Activated CD8-positive, alpha-beta memory T cell treated with anti-CD3 and anti-CD28 coated beads, Interleukin-2, amount 10 ng/mL, durations not matched to agents 7 days and 5 days (primary cell): ENCODE results near the gene PADI1. TPM values are rescaled to one million over a fixed set of nuclear protein-coding genes. Genes with fewer than 3 reads are reported as not detected.

Source experiments
- ATAC-seq: fragments of 150-1000 bp; cut with Tn5 transposase; one replicate; pipeline ENCODE4 v1.10.0; 2021; ENCODE audit warnings: moderate library complexity
- CTCF ChIA-PET: fragments of 350-600 bp; sonication (Branson Sonifier 250); formaldehyde crosslinking; loops from one replicate; lab custom pipeline; 2021; ENCODE audit warnings: antibody characterized with exemption; lab: Charles Lee
- DNase-seq: peaks from one replicate; pipeline ENCODE4 v3.0.0-alpha.2; 2020
- H3K27ac Mint-ChIP-seq: one replicate; pipeline ENCODE4 v1.8.0; 2021; ENCODE audit warnings: mild to moderate bottlenecking, mixed read lengths
- H3K27me3 Mint-ChIP-seq: one replicate; pipeline ENCODE4 v1.8.0; 2021; ENCODE audit warnings: mixed read lengths
- H3K36me3 Mint-ChIP-seq: one replicate; pipeline ENCODE4 v1.8.0; 2021; ENCODE audit warnings: mild to moderate bottlenecking, mixed read lengths
- H3K4me1 Mint-ChIP-seq: one replicate; pipeline ENCODE4 v1.8.0; 2021; ENCODE audit warnings: mixed read lengths
- H3K4me3 Mint-ChIP-seq: one replicate; pipeline ENCODE4 v1.8.0; 2021; ENCODE audit warnings: mild to moderate bottlenecking, moderate library complexity, mixed read lengths
- H3K9me3 Mint-ChIP-seq: one replicate; pipeline ENCODE4 v1.8.0; 2022; ENCODE audit warnings: low read depth, mixed read lengths
- total RNA-seq, 2 experiments: library from RNA; stranded (reverse); gene quantifications; one replicate each; pipeline ENCODE4 v1.2.3, GENCODE V29; 2021

PADI1 gene
- total RNA-seq, 2 experiments from 2014 or later, result not detected

DNA sequence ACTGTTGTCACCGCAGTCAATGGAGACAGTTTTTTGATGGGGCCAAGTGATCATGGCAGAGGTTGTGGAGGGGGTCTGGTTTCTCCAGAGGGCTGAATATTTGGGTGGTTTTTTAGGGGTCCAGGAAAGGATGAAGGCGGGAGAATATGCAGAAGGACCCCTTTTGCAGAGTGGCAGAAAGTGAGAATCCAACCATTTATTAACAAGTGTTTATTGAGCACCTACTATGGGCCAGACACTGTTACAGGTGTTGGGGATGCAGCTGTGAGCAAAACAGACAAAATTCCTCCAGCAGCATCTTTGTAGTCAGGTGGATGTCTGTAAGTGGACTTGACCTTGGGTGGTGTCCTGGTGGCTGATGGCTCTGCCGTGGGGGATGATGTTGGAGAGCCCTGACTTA, 15.4 kb downstream of the PADI1 start:
- DNase-seq (no peak), ATAC-seq (no peak)
- peaks cover 18% of the 10 kb centered on the region for H3K27me3 Mint-ChIP-seq
- CTCF ChIA-PET, result no interaction called here
- no peak overlapping the region for H3K27ac Mint-ChIP-seq
- H3K4me1 Mint-ChIP-seq, result peaks cover under 1% of the 10 kb centered on the region
- H3K4me3 Mint-ChIP-seq, result no peak overlapping the region
- H3K9me3 Mint-ChIP-seq, result no peaks in the 10 kb centered on the region
- no peaks in the 10 kb centered on the region for H3K36me3 Mint-ChIP-seq

DNA sequence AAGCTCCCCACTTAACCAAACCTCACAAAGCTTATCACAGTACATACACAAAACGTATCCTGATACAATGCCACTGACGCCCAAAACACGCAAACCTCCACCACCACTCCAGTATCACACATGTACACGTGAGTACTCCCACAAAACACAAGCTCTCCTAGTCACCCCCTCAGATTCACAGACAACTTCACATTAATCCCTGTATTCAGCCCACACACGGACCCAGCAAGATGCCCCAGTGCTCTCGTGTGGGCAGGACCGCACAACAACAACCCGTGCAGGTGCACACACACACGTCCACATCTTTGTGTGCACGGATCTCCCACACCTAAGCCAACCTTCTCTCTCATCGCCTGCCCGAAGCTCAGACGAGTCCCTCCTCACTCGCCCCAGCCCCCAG, 17.6 kb downstream of the PADI1 start:
- Mint-ChIP-seq H3K27me3 (peaks cover 5% of the 10 kb centered on the region), H3K4me3 (no peak overlapping the region), H3K4me1 (no peaks in the 10 kb centered on the region), H3K27ac (no peak overlapping the region), H3K36me3 (no peaks in the 10 kb centered on the region), H3K9me3 (no peaks in the 10 kb centered on the region)
- ATAC-seq (no peak), DNase-seq (no peak)
- CTCF ChIA-PET, result interaction anchor here (1.8 to 2.2 kb wide), 2 partner anchors 14 to 97 kb away, joined by 5 to 7 read pairs; no protein-coding TSS in a partner anchor

DNA sequence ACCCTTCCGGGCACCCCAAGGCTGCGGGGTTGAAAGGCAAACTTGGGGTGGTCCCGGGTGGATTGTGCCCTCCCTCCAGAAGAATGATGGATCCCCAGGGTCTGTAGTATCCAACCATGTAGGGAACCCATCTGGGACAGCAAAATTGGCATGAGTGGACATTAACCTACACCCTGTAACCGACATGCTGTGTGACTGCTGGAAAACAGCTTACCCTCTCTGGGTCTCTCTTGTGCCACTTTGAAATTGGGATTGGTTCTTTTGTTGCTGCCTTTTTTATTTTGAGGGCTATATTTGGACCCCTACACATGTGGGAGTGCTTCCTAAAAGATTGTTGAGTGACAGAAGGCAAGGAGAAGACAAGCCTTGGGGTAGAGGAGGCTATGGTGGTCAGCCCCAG, 19.5 kb downstream of the PADI1 start:
- peaks cover 3% of the 10 kb centered on the region for H3K27me3 Mint-ChIP-seq
- H3K36me3 Mint-ChIP-seq, result no peaks in the 10 kb centered on the region
- CTCF ChIA-PET, result interaction anchor here (1.0 to 1.8 kb wide), 2 partner anchors 98 to 99 kb away, joined by 4 to 5 read pairs; no protein-coding TSS in a partner anchor
- no peak for ATAC-seq
- H3K27ac Mint-ChIP-seq, result no peak overlapping the region
- no peaks in the 10 kb centered on the region for H3K4me1 Mint-ChIP-seq
- no peak overlapping the region for H3K4me3 Mint-ChIP-seq
- no peaks in the 10 kb centered on the region for H3K9me3 Mint-ChIP-seq
- DNase-seq, result no peak

DNA sequence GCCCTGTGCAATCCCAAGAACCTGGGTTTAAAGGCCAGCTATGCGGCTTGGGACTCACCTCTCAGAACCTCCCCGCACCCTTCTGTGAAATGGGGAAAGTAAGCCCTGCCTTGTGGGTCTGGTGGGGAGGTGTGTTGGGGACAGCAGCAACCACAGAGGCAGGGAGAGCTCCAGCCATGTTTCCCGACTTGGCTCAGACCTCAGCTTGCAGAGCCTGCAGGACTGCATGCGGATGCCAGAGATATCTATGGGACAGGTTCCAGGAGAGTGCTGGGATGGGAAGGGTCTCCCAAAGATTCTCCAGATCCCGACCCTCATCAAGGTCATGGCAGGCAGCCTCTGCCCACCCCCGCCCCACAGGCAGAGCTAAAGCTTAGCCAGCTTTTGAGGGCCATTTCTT, 20.2 kb downstream of the PADI1 start:
- CTCF ChIA-PET, result interaction anchor here (0.8 to 1.0 kb wide), 2 partner anchors 12 to 99 kb away, joined by 3 to 4 read pairs; no protein-coding TSS in a partner anchor
- H3K27me3 Mint-ChIP-seq, result peaks cover 3% of the 10 kb centered on the region

DNA sequence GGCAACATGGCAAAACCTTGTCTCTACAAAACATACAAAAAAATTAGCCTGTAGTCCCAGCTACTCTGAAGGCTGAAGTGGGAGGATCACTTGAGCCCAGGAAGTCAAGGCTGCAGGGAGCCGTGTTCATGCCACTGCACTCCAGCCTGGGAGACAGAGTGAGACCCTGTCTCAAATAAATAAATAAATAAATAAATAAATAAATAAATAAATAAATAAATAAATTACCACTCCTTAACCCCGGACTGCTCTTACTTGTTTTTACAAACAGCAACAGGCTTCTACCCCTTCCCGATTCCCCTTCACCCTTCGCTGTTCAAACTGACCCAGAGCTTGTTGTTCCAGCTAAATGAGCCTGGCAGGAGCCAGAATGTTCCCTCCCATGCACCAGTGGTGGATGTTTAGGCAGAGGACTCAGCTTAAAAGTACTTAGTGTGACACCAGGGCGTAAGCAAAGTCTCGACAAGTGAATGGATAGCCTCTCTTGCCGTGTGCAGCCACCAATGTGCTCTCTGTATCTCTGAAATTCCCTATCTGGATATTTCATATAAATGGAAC, 22.5 kb downstream of the PADI1 start:
- Mint-ChIP-seq H3K27ac (no peak overlapping the region), H3K4me3 (no peak overlapping the region), H3K27me3 (peaks cover 6% of the 10 kb centered on the region), H3K9me3 (no peaks in the 10 kb centered on the region), H3K4me1 (no peaks in the 10 kb centered on the region), H3K36me3 (no peaks in the 10 kb centered on the region)
- ATAC-seq (no peak), DNase-seq (no peak)
- CTCF ChIA-PET, result interaction anchor here (1.3 to 2.2 kb wide), 2 partner anchors 14 to 102 kb away, joined by 4 to 6 read pairs; no protein-coding TSS in a partner anchor

More for the DNA sequence above, 20.2 kb downstream of the PADI1 start:
- Mint-ChIP-seq H3K4me1 (no peaks in the 10 kb centered on the region), H3K4me3 (no peak overlapping the region), H3K36me3 (no peaks in the 10 kb centered on the region), H3K27ac (no peak overlapping the region), H3K9me3 (no peaks in the 10 kb centered on the region)
- ATAC-seq, result no peak
- DNase-seq, result no peak

DNA sequence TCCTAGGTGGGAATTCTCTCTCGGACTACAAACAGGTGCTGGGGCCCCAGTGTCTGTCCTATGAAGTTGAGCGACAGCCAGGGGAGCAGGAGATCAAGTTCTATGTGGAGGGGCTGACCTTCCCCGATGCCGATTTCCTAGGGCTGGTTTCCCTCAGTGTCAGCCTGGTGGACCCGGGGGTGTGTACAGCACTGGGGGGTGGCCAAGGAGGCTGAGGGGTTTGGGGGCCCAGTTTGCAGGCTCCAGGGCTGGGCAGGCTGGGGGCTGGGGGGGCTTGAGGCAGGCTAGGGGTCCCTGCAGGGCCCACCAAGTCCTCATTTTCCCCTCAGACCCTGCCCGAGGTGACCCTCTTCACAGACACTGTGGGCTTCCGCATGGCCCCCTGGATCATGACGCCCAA, 23.7 kb downstream of the PADI1 start:
- no peak for ATAC-seq
- Mint-ChIP-seq H3K27ac (no peak overlapping the region), H3K4me3 (no peak overlapping the region), H3K9me3 (no peaks in the 10 kb centered on the region), H3K36me3 (no peaks in the 10 kb centered on the region), H3K4me1 (peaks cover 2% of the 10 kb centered on the region), H3K27me3 (peaks cover 9% of the 10 kb centered on the region)
- no peak for DNase-seq
- CTCF ChIA-PET, result interaction anchor here (2.2 kb wide), 1 partner anchor 103 kb away, joined by 6 read pairs; no protein-coding TSS in a partner anchor

DNA sequence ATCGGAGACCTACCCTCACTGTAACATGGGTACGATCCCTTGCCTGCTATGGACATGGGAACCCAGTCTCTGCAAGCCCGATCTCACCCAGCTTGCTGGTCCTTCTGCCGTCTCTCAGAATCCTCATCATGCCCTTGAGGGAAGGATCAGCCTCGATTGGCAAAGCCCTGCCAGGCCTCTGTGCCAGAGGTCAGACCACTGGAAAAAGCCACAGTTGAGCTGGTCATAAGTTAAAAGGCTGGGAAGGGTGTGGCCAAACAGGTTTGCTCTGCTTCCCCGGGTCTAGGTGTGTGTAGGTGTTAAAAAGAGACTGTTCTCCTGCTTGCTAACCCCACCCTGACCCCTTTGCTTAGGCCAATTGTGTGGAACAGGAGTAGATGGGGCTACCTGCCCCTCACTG, 24.5 kb downstream of the PADI1 start:
- CTCF ChIA-PET, result interaction anchor here (2.2 kb wide), 1 partner anchor 104 kb away, joined by 6 read pairs; no protein-coding TSS in a partner anchor
- Mint-ChIP-seq H3K36me3 (no peaks in the 10 kb centered on the region), H3K4me1 (peaks cover 4% of the 10 kb centered on the region), H3K9me3 (no peaks in the 10 kb centered on the region), H3K27me3 (peaks cover 10% of the 10 kb centered on the region), H3K27ac (no peak overlapping the region), H3K4me3 (no peak overlapping the region)
- ATAC-seq (no peak), DNase-seq (no peak)

DNA sequence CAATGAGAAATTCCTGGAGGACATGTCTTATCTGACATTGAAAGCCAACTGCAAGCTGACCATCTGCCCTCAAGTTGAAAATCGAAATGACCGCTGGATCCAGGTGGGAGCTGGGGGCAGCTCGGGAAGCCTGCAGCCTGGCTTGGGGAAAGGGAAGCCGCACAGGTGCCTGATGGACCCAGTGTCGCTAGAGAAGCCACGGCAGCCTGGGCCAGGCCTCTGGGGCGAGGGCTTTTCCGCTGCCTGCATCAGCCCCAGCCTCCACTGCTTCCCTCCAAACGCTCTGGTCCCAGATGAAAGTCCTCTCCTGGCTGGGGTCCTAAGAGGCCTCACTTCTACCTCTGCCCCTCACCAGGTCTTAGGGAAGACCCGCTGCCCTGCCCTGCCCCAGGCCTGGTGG, 25.2 kb downstream of the PADI1 start:
- H3K4me3 Mint-ChIP-seq, result no peak overlapping the region
- H3K27ac Mint-ChIP-seq, result no peak overlapping the region
- no peak for ATAC-seq
- DNase-seq, result no peak
- peaks cover 11% of the 10 kb centered on the region for H3K27me3 Mint-ChIP-seq
- H3K4me1 Mint-ChIP-seq, result peaks cover 4% of the 10 kb centered on the region
- no peaks in the 10 kb centered on the region for H3K9me3 Mint-ChIP-seq
- no peaks in the 10 kb centered on the region for H3K36me3 Mint-ChIP-seq
- CTCF ChIA-PET, result no interaction called here

DNA sequence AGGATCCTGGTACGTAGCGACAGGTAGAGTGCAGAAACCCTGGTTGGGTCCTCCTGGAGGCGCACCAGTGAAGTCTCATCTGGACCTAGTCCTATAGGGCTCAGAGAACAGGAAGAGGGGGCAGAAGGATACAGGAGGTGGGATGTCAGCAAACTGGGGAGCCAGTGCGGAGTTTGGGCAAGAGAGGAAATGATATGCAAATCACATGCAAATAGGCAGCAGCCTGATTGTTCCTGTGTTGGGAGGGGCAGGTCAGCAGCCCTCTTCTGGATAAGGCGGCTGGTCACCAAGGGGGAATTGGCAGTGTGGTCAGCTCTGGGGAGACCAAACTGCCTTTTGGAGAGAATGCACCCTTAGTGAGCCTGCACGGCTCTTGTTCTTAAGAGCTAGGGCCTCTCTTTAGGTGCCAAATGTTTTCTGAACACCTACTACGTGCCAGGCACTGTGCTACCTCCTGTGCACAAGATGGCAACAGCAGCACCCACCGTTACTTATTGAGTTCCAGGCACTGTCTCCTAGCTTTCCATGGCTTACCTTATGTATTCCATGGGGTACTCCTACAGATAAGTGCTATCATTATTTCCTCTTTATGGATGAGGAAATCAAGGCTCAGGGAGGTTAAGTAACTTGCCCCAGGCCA, 25.9 kb downstream of the PADI1 start:
- no peaks in the 10 kb centered on the region for H3K36me3 Mint-ChIP-seq
- CTCF ChIA-PET, result no interaction called here
- no peak overlapping the region for H3K4me3 Mint-ChIP-seq
- DNase-seq (no peak), ATAC-seq (no peak)
- H3K27me3 Mint-ChIP-seq, result peaks cover 11% of the 10 kb centered on the region
- peaks cover 4% of the 10 kb centered on the region for H3K4me1 Mint-ChIP-seq
- no peak overlapping the region for H3K27ac Mint-ChIP-seq
- H3K9me3 Mint-ChIP-seq, result no peaks in the 10 kb centered on the region

DNA sequence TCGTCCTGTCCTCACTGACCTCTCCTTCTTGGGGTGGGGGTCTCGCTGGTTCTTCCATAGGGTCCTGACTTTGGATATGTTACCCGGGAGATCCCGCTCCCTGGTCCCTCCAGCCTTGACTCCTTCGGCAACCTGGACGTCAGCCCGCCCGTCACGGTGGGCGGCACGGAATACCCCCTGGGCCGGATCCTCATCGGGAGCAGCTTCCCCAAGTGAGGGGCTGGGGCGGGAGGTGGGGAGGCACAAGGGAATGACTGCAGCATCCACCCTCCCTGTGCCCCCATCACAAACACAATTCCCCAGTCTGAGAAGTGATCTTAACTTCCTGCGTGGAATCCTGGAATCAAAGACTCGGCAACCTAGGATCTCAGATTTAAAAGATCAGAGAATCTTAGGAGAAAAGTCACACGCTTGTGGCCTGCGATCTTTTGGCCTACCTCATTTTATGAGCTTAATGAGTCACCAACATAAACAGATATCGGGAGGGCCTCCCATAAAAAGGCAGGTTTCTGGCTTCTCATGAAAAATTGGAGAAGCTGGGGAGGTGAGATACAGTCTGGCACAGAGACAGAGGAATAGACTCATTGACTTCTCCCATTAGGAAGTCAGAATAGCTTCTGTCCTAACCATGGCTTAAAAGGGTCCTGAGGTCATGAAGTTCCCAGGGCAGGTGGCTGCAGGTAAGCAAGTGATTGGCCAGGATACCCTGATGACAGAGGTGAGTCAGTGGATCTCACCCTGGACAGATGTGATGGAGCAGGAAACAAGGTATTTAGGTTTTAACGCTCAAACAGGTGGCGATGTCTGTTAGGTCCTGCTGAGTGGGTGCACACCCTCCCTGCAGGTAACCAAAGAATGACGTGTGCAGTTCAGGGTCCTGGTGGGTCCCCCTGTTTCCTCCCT, 28.1 kb downstream of the PADI1 start:
- H3K36me3 Mint-ChIP-seq, result no peaks in the 10 kb centered on the region
- H3K27ac Mint-ChIP-seq, result no peak overlapping the region
- H3K9me3 Mint-ChIP-seq, result no peaks in the 10 kb centered on the region
- CTCF ChIA-PET, result interaction anchor here (0.5 to 9.5 kb wide), 4 partner anchors 95 to 1356 kb away, joined by 3 to 157 read pairs (median 4); no protein-coding TSS in a partner anchor
- peaks cover 17% of the 10 kb centered on the region for H3K27me3 Mint-ChIP-seq
- DNase-seq, result no peak
- no peak overlapping the region for H3K4me3 Mint-ChIP-seq
- no peak for ATAC-seq
- H3K4me1 Mint-ChIP-seq, result peaks cover 4% of the 10 kb centered on the region

DNA sequence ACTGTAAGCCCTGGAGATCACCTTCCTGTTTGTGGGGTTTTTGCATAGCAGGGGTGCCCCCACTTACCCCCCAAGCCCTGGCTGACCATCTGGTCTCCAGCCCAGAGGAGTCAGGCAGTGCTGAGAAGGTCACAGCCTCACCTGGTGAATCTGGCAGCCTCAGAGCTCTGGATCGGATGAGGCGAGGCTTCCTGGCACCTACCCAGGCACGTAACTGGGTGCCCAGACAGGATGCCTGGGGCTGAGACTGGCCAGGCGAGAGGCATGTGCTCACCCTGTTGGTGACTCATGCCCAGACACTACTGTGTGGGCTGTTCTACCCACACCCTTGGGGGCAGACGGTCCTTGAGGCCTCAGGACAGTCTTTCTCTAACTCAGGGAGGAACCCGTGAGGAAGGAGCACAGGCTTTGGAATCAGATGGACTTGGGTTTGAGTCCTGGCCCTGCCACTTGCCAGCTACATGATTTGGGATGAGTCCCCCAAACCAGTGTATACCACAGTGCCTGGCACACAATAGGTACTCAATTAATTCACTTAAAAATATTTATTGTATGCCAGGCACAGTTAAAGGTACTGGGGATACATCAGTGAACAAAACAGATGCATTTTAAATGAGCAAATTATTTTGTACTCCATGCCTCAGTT, 28.9 kb downstream of the PADI1 start:
- Mint-ChIP-seq H3K27ac (no peak overlapping the region), H3K36me3 (no peaks in the 10 kb centered on the region), H3K4me1 (peaks cover 4% of the 10 kb centered on the region), H3K9me3 (no peaks in the 10 kb centered on the region), H3K4me3 (no peak overlapping the region), H3K27me3 (peaks cover 17% of the 10 kb centered on the region)
- DNase-seq (no peak), ATAC-seq (no peak)
- CTCF ChIA-PET, result interaction anchor here (0.5 to 9.5 kb wide), 5 partner anchors 96 to 1356 kb away, joined by 3 to 157 read pairs (median 4); no protein-coding TSS in a partner anchor

DNA sequence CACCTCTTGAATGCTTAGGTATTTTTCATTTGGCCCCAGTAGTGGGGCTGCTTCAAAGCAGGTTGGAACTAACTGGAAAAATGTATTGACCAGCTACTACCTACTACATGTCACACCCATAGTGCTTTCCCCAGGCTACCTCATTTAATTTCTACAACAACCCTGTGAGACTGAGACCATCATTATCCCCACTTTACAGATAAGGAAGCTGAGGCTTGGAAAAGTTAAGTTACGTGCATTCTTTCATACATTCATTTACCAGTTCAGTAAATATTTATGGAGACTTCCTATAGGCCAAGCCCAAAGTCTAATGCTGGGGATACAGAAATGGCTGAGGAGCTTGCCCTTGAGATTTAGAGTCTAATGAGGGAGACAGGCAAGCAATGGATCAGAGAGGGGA, 29.5 kb downstream of the PADI1 start:
- Mint-ChIP-seq H3K9me3 (no peaks in the 10 kb centered on the region), H3K36me3 (no peaks in the 10 kb centered on the region), H3K27ac (no peak overlapping the region), H3K4me3 (no peak overlapping the region), H3K27me3 (peaks cover 17% of the 10 kb centered on the region), H3K4me1 (peaks cover 4% of the 10 kb centered on the region)
- no peak for ATAC-seq
- DNase-seq, result no peak
- CTCF ChIA-PET, result interaction anchor here (1.0 to 9.5 kb wide), 3 partner anchors 97 to 274 kb away, joined by 3 to 157 read pairs (median 4); no protein-coding TSS in a partner anchor
